ENCODE measurements around the gene TAF3.

The TAF3 gene

GRCh38 chr10:8051109-8051821 is 233.0 kb downstream of the TAF3 start:
- H3K4ac ChIP-seq (ENCODE audit: low read length), result no peak overlapping the region
- H3K23ac ChIP-seq (ENCODE audit: low read depth, low read length, poor library complexity), result peak overlapping the region; percentile 80
- H3K18ac ChIP-seq (ENCODE audit: low read length), result peak overlapping the region; percentile 83
- H4K91ac ChIP-seq (ENCODE audit: low read depth, low read length, poor library complexity), result no peak overlapping the region
- H4K8ac ChIP-seq (ENCODE audit: low read depth, low read length), result no peak overlapping the region
- H3K4me2 ChIP-seq (ENCODE audit: insufficient read depth, low read length, poor library complexity, severe bottlenecking), result peak overlapping the region; percentile 77
- H3K4me1 ChIP-seq (ENCODE audit: control insufficient read depth in 2 of 2, insufficient read depth in 1 of 2, low read depth in 1 of 2, low read length in 2 of 2), result peaks cover 12 to 18% of the 10 kb centered on the region in 2 donors
- no peak overlapping the region for H3K14ac ChIP-seq (ENCODE audit: low read length)
- no CpG with 5 or more reads among the region's 52 CpGs for WGBS, 2 donors (ENCODE audit: extremely low coverage in 2 of 2, insufficient read length in 2 of 2, insufficient replicate concordance in 1 of 2)
- peak overlapping the region; percentile 86 for H2AFZ ChIP-seq (ENCODE audit: low read length)
- peak overlapping the region; percentile 39 for H2BK5ac ChIP-seq (ENCODE audit: low read length)
- no peaks in the 10 kb centered on the region for H3K36me3 ChIP-seq (replicated peaks in 1 of 2; ENCODE audit: control insufficient read depth in 2 of 2, insufficient read depth in 2 of 2, low read length in 2 of 2)
- no peak overlapping the region for H3K27ac ChIP-seq (replicated peaks; ENCODE audit: low read length)
- H2AK5ac ChIP-seq (ENCODE audit: low read depth, low read length), result peak overlapping the region; percentile 13
- H3K4me3 ChIP-seq (ENCODE audit: low read length in 2 of 2), result peak overlapping the region in 1 of 2 donors; percentile 57
- H2BK12ac ChIP-seq (ENCODE audit: low read length), result no peak overlapping the region
- no peak overlapping the region for H2BK120ac ChIP-seq (ENCODE audit: low read depth, low read length)
- H3K9me3 ChIP-seq (replicated peaks in 1 of 2; ENCODE audit: control insufficient read depth in 2 of 2, insufficient read depth in 1 of 2, low read depth in 1 of 2, low read length in 2 of 2), result no peaks in the 10 kb centered on the region
- H2BK15ac ChIP-seq (ENCODE audit: low read length), result no peak overlapping the region
- no peaks in the 10 kb centered on the region for H3K79me1 ChIP-seq (ENCODE audit: low read depth, low read length)
- peaks cover 58 to 97% (median 93%) of the 10 kb centered on the region in 3 experiments for H3K27me3 ChIP-seq (ENCODE audit: control insufficient read depth in 3 of 3, insufficient read depth in 3 of 3, low read depth in 1 of 3, low read length in 3 of 3)
- DNase-seq (ENCODE audit: low spot score), result peak; percentile 38
- peak overlapping the region; percentile 70 for H3K9ac ChIP-seq (ENCODE audit: low read depth, low read length, poor library complexity)

GRCh38 chr10:8051851-8052257 is 233.5 kb downstream of the TAF3 start:
- H3K4me3 ChIP-seq (ENCODE audit: low read length in 2 of 2), result peak overlapping the region in 1 of 2 donors; percentile 66
- H4K91ac ChIP-seq (ENCODE audit: low read depth, low read length, poor library complexity), result no peak overlapping the region
- H2AFZ ChIP-seq (ENCODE audit: low read length), result peak overlapping the region; percentile 82
- peaks cover 59 to 97% (median 93%) of the 10 kb centered on the region in 3 experiments for H3K27me3 ChIP-seq (ENCODE audit: control insufficient read depth in 3 of 3, insufficient read depth in 3 of 3, low read depth in 1 of 3, low read length in 3 of 3)
- H2BK15ac ChIP-seq (ENCODE audit: low read length), result no peak overlapping the region
- no peaks in the 10 kb centered on the region for H3K36me3 ChIP-seq (replicated peaks in 1 of 2; ENCODE audit: control insufficient read depth in 2 of 2, insufficient read depth in 2 of 2, low read length in 2 of 2)
- H3K18ac ChIP-seq (ENCODE audit: low read length), result peak overlapping the region; percentile 38
- H3K14ac ChIP-seq (ENCODE audit: low read length), result no peak overlapping the region
- H3K23ac ChIP-seq (ENCODE audit: low read depth, low read length, poor library complexity), result no peak overlapping the region
- no peak overlapping the region for H3K4ac ChIP-seq (ENCODE audit: low read length)
- no peaks in the 10 kb centered on the region for H3K79me1 ChIP-seq (ENCODE audit: low read depth, low read length)
- peak overlapping the region; percentile 77 for H3K4me2 ChIP-seq (ENCODE audit: insufficient read depth, low read length, poor library complexity, severe bottlenecking)
- peak overlapping the region; percentile 44 for H3K9ac ChIP-seq (ENCODE audit: low read depth, low read length, poor library complexity)
- H2BK12ac ChIP-seq (ENCODE audit: low read length), result no peak overlapping the region
- H2BK120ac ChIP-seq (ENCODE audit: low read depth, low read length), result no peak overlapping the region
- no CpG with 5 or more reads among the region's 29 CpGs for WGBS, 2 donors (ENCODE audit: extremely low coverage in 2 of 2, insufficient read length in 2 of 2, insufficient replicate concordance in 1 of 2)
- H4K8ac ChIP-seq (ENCODE audit: low read depth, low read length), result no peak overlapping the region
- peaks cover 12 to 18% of the 10 kb centered on the region in 2 donors for H3K4me1 ChIP-seq (ENCODE audit: control insufficient read depth in 2 of 2, insufficient read depth in 1 of 2, low read depth in 1 of 2, low read length in 2 of 2)
- no peak overlapping the region for H2BK5ac ChIP-seq (ENCODE audit: low read length)
- no peak overlapping the region for H2AK5ac ChIP-seq (ENCODE audit: low read depth, low read length)
- peak; percentile 75 for DNase-seq (ENCODE audit: low spot score)
- no peak overlapping the region for H3K27ac ChIP-seq (replicated peaks; ENCODE audit: low read length)
- H3K9me3 ChIP-seq (replicated peaks in 1 of 2; ENCODE audit: control insufficient read depth in 2 of 2, insufficient read depth in 1 of 2, low read depth in 1 of 2, low read length in 2 of 2), result no peaks in the 10 kb centered on the region

GRCh38 chr10:8052341-8052955 is 234.1 kb downstream of the TAF3 start:
- no peak overlapping the region for H2BK15ac ChIP-seq (ENCODE audit: low read length)
- peak; percentile 40 for DNase-seq (ENCODE audit: low spot score)
- H3K4ac ChIP-seq (ENCODE audit: low read length), result no peak overlapping the region
- peaks cover 57 to 97% (median 93%) of the 10 kb centered on the region in 3 experiments for H3K27me3 ChIP-seq (ENCODE audit: control insufficient read depth in 3 of 3, insufficient read depth in 3 of 3, low read depth in 1 of 3, low read length in 3 of 3)
- H3K4me2 ChIP-seq (ENCODE audit: insufficient read depth, low read length, poor library complexity, severe bottlenecking), result peak overlapping the region; percentile 77
- H2BK5ac ChIP-seq (ENCODE audit: low read length), result no peak overlapping the region
- H3K36me3 ChIP-seq (replicated peaks in 1 of 2; ENCODE audit: control insufficient read depth in 2 of 2, insufficient read depth in 2 of 2, low read length in 2 of 2), result no peaks in the 10 kb centered on the region
- H3K14ac ChIP-seq (ENCODE audit: low read length), result no peak overlapping the region
- no peak overlapping the region for H3K18ac ChIP-seq (ENCODE audit: low read length)
- no peak overlapping the region for H3K9ac ChIP-seq (ENCODE audit: low read depth, low read length, poor library complexity)
- no peaks in the 10 kb centered on the region for H3K9me3 ChIP-seq (replicated peaks in 1 of 2; ENCODE audit: control insufficient read depth in 2 of 2, insufficient read depth in 1 of 2, low read depth in 1 of 2, low read length in 2 of 2)
- H3K27ac ChIP-seq (replicated peaks; ENCODE audit: low read length), result no peak overlapping the region
- H4K91ac ChIP-seq (ENCODE audit: low read depth, low read length, poor library complexity), result no peak overlapping the region
- H2AFZ ChIP-seq (ENCODE audit: low read length), result peak overlapping the region; percentile 95
- no peak overlapping the region for H2BK120ac ChIP-seq (ENCODE audit: low read depth, low read length)
- H2AK5ac ChIP-seq (ENCODE audit: low read depth, low read length), result no peak overlapping the region
- no peak overlapping the region for H3K23ac ChIP-seq (ENCODE audit: low read depth, low read length, poor library complexity)
- WGBS, 2 donors (ENCODE audit: extremely low coverage in 2 of 2, insufficient read length in 2 of 2, insufficient replicate concordance in 1 of 2), result no CpG with 5 or more reads among the region's 32 CpGs
- no peak overlapping the region for H4K8ac ChIP-seq (ENCODE audit: low read depth, low read length)
- no peak overlapping the region for H2BK12ac ChIP-seq (ENCODE audit: low read length)
- H3K4me3 ChIP-seq (ENCODE audit: low read length in 2 of 2), result no peak overlapping the region
- peaks cover 12 to 17% of the 10 kb centered on the region in 2 donors for H3K4me1 ChIP-seq (ENCODE audit: control insufficient read depth in 2 of 2, insufficient read depth in 1 of 2, low read depth in 1 of 2, low read length in 2 of 2)
- H3K79me1 ChIP-seq (ENCODE audit: low read depth, low read length), result no peaks in the 10 kb centered on the region

GRCh38 chr10:8052956-8053445 is 234.7 kb downstream of the TAF3 start:
- Histone ChIP-seq H3K23ac (ENCODE audit: low read depth, low read length, poor library complexity) (no peak overlapping the region), H3K14ac (ENCODE audit: low read length) (no peak overlapping the region), H4K8ac (ENCODE audit: low read depth, low read length) (no peak overlapping the region), H3K79me1 (ENCODE audit: low read depth, low read length) (no peaks in the 10 kb centered on the region), H3K4me2 (ENCODE audit: insufficient read depth, low read length, poor library complexity, severe bottlenecking) (no peak overlapping the region), H4K91ac (ENCODE audit: low read depth, low read length, poor library complexity) (no peak overlapping the region), H2BK5ac (ENCODE audit: low read length) (no peak overlapping the region), H3K9me3 (replicated peaks in 1 of 2; ENCODE audit: control insufficient read depth in 2 of 2, insufficient read depth in 1 of 2, low read depth in 1 of 2, low read length in 2 of 2) (no peaks in the 10 kb centered on the region), H2AK5ac (ENCODE audit: low read depth, low read length) (no peak overlapping the region), H3K27me3 (ENCODE audit: control insufficient read depth in 3 of 3, insufficient read depth in 3 of 3, low read depth in 1 of 3, low read length in 3 of 3) (peaks cover 59 to 97% (median 93%) of the 10 kb centered on the region in 3 experiments), H2BK15ac (ENCODE audit: low read length) (no peak overlapping the region), H3K4me1 (ENCODE audit: control insufficient read depth in 2 of 2, insufficient read depth in 1 of 2, low read depth in 1 of 2, low read length in 2 of 2) (peaks cover 12 to 14% of the 10 kb centered on the region in 2 donors), H2BK12ac (ENCODE audit: low read length) (no peak overlapping the region), H3K18ac (ENCODE audit: low read length) (no peak overlapping the region), H2BK120ac (ENCODE audit: low read depth, low read length) (no peak overlapping the region), H3K4me3 (ENCODE audit: low read length in 2 of 2) (no peak overlapping the region), H3K36me3 (replicated peaks in 1 of 2; ENCODE audit: control insufficient read depth in 2 of 2, insufficient read depth in 2 of 2, low read length in 2 of 2) (no peaks in the 10 kb centered on the region), H3K9ac (ENCODE audit: low read depth, low read length, poor library complexity) (no peak overlapping the region), H3K27ac (replicated peaks; ENCODE audit: low read length) (no peak overlapping the region), H3K4ac (ENCODE audit: low read length) (no peak overlapping the region), H2AFZ (ENCODE audit: low read length) (peak overlapping the region; percentile 95)
- WGBS, 2 donors (ENCODE audit: extremely low coverage in 2 of 2, insufficient read length in 2 of 2, insufficient replicate concordance in 1 of 2), result no CpG with 5 or more reads among the region's 17 CpGs
- no peak for DNase-seq (ENCODE audit: low spot score)

Data from neuronal stem cell (in vitro differentiated cells).